ENCODE results near the gene PANK4.
"Not testable (repeated sequence)": the region's sequence is repeated elsewhere in the genome, so short reads cannot be mapped to it uniquely, and the experiment has no call there.

Gene PANK4

GRCh38 chr1:2554621-2555387 lies 28.4 kb upstream of the PANK4 start:
- peak; percentile 62 to 63 for DNase-seq

GRCh38 chr1:2553871-2554620 lies 27.6 kb upstream of the PANK4 start:
- no peak for DNase-seq
- TF ChIP-seq GATA1 (IDR thresholded peaks at IDR 0.05; ENCODE audit: low read depth, low read length) (no peak), POLR2A (IDR thresholded peaks at IDR 0.05; ENCODE audit: low read length) (no peak)

More at GRCh38 chr1:2554621-2555387, 28.4 kb upstream of the PANK4 start:
- no peak for TF ChIP-seq POLR2A (IDR thresholded peaks at IDR 0.05; ENCODE audit: low read length)
- no peak for TF ChIP-seq GATA1 (IDR thresholded peaks at IDR 0.05; ENCODE audit: low read depth, low read length)

GRCh38 chr1:2553076-2553475 lies 26.7 kb upstream of the PANK4 start:
- not testable (repeated sequence) for DNase-seq

- no peak for DNase-seq
Measured at GRCh38 chr1:2552189-2552588, 25.8 kb upstream of the PANK4 start.

GRCh38 chr1:2551544-2551943 lies 25.1 kb upstream of the PANK4 start:
- not testable (repeated sequence) for DNase-seq

More at GRCh38 chr1:2552189-2552588, 25.8 kb upstream of the PANK4 start:
- TF ChIP-seq POLR2A (IDR thresholded peaks at IDR 0.05; ENCODE audit: low read length): no peak
- TF ChIP-seq GATA1 (IDR thresholded peaks at IDR 0.05; ENCODE audit: low read depth, low read length): no peak

GRCh38 chr1:2550309-2550861 lies 24.0 kb upstream of the PANK4 start:
- not testable (repeated sequence) for DNase-seq

GRCh38 chr1:2549367-2550029 lies 23.1 kb upstream of the PANK4 start:
- not testable (repeated sequence) for DNase-seq

GRCh38 chr1:2548068-2548589 lies 21.7 kb upstream of the PANK4 start:
- TF ChIP-seq GATA1 (IDR thresholded peaks at IDR 0.05; ENCODE audit: low read depth, low read length): no peak
- TF ChIP-seq POLR2A (IDR thresholded peaks at IDR 0.05; ENCODE audit: low read length): no peak
- DNase-seq: peak; percentile 80 to 88

GRCh38 chr1:2547210-2548067 lies 21.0 kb upstream of the PANK4 start:
- TF ChIP-seq GATA1 (IDR thresholded peaks at IDR 0.05; ENCODE audit: low read depth, low read length) (no peak), POLR2A (IDR thresholded peaks at IDR 0.05; ENCODE audit: low read length) (no peak)
- DNase-seq: no peak

- DNase-seq: peak; percentile 78 to 84
- TF ChIP-seq POLR2A (IDR thresholded peaks at IDR 0.05; ENCODE audit: low read length) (peak; percentile 42), GATA1 (IDR thresholded peaks at IDR 0.05; ENCODE audit: low read depth, low read length) (no peak)
Measured at GRCh38 chr1:2546515-2547209, 20.3 kb upstream of the PANK4 start.

GRCh38 chr1:2545754-2546514 lies 19.5 kb upstream of the PANK4 start:
- DNase-seq: peak; percentile 88 to 92
- TF ChIP-seq GATA1 (IDR thresholded peaks at IDR 0.05; ENCODE audit: low read depth, low read length) (no peak), POLR2A (IDR thresholded peaks at IDR 0.05; ENCODE audit: low read length) (no peak)

GRCh38 chr1:2544875-2545640 lies 18.7 kb upstream of the PANK4 start:
- peak; percentile 38 to 57 for DNase-seq
- TF ChIP-seq POLR2A (IDR thresholded peaks at IDR 0.05; ENCODE audit: low read length): no peak
- no peak for TF ChIP-seq GATA1 (IDR thresholded peaks at IDR 0.05; ENCODE audit: low read depth, low read length)

All from erythroblast (primary cell).